ENCODE measurements around the gene TTL.

DNA sequence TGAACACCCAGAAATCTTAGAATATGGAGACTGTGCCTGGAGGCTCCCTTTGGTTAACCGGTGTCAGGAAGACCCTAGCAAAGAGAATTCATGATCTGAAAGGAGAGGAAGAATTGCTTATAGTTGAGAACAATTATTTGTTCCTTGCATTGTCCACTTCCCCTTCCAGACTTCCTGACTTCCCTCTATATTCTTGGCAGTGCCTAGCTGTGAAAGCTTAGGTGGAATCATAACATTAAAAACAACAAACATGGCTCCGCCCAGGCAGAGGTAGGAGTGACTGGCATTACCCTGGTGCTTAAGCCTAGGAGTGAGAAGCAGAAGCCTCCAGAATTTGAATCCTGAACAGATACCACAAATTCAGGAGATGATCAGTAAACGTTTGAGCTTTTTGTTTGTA, 1.9 kb downstream of the TTL start:
- TF ChIP-seq, protein P1, sequence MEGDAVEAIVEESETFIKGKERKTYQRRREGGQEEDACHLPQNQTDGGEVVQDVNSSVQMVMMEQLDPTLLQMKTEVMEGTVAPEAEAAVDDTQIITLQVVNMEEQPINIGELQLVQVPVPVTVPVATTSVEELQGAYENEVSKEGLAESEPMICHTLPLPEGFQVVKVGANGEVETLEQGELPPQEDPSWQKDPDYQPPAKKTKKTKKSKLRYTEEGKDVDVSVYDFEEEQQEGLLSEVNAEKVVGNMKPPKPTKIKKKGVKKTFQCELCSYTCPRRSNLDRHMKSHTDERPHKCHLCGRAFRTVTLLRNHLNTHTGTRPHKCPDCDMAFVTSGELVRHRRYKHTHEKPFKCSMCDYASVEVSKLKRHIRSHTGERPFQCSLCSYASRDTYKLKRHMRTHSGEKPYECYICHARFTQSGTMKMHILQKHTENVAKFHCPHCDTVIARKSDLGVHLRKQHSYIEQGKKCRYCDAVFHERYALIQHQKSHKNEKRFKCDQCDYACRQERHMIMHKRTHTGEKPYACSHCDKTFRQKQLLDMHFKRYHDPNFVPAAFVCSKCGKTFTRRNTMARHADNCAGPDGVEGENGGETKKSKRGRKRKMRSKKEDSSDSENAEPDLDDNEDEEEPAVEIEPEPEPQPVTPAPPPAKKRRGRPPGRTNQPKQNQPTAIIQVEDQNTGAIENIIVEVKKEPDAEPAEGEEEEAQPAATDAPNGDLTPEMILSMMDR (conservative IDR thresholded peaks at IDR 0.05 in 1 of 2, IDR thresholded peaks at IDR 0.05 in 1 of 2; ENCODE audit: extremely low read depth in 1 of 2, insufficient read depth in 1 of 2, low read depth in 1 of 2, low read length in 2 of 2) = no peak
- no peak for TF ChIP-seq EZH2 (IDR thresholded peaks at IDR 0.05; ENCODE audit: borderline replicate concordance, low read length)
